ENCODE measurements around the gene STRA6.

STRA6 gene

DNA sequence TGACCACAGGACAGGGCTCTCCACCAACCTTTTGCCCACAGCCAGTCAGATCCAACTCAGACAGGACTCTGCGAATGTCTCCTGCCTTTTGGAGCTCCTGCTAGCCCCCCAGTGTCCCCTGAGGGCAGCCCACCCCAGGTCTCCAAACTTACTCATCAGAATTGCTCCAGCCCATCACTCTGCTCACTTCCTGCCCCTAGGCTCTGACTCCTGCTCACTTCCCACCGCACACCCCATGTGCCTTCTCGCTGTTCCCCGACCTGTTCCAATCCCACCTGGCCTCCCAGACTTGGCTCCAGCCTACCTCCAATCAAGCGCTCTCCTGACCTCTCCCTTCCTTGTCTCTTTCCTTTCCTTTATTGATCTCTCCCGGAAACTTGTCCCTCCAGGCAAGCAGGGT is 5.9 kb upstream of the STRA6 start:
- Histone ChIP-seq H3K9me3 (no peaks in the 10 kb centered on the region), H3K27ac (no peak overlapping the region), H3K36me3 (no peaks in the 10 kb centered on the region), H3K4me3 (no peak overlapping the region), H4K20me1 (no peaks in the 10 kb centered on the region), H3K4me1 (peaks cover 42% of the 10 kb centered on the region), H3K4me2 (no peak overlapping the region), H3K9ac (no peak overlapping the region), H3K27me3 (no peaks in the 10 kb centered on the region)
- TF ChIP-seq Cebpa-rat (IDR thresholded peaks at IDR 0.05), result no peak

DNA sequence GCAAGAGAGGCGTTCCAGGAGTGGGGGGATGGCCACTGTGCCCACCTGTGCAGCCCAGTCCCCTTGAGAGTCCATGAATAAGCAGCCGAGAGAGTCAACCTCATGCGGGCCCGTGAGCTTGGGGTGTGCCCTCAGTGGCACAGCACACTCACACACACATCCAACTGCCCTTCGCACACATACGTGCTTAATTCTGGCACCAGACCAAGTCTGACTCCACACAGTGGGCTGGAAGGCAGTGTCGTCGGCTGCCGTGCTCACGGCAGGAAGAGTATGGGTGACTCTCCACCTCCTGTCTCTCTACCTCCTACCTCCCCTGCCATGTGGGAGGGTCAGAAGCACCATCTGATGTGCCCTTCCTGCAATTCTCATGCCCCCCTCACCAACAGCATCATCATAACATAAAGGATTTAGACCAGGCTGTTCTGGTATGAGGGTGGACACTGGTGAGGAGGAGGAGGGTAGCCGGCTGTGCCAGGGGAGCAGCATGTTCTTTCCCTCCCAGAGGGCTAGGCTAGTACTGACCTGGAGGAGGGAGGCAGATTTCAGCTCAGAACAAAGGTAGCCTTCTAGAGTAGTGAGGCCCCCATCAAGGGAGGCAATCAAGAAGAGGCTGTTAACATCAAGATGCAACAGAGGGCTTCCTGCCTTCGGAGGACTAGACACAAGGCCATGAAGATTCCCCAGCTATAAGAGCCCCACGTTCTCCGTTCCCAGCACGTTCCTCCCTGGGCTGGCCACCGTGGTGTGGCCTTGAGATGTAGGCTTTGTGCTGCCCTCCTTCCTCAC is 5.3 kb upstream of the STRA6 start:
- no peak for TF ChIP-seq Cebpa-rat (IDR thresholded peaks at IDR 0.05)
- H3K27ac ChIP-seq, result no peak overlapping the region
- H4K20me1 ChIP-seq, result no peaks in the 10 kb centered on the region
- H3K27me3 ChIP-seq, result no peaks in the 10 kb centered on the region
- no peaks in the 10 kb centered on the region for H3K36me3 ChIP-seq
- H3K9me3 ChIP-seq, result no peaks in the 10 kb centered on the region
- H3K4me3 ChIP-seq, result no peak overlapping the region
- H3K9ac ChIP-seq, result no peak overlapping the region
- H3K4me1 ChIP-seq, result peaks cover 42% of the 10 kb centered on the region
- H3K4me2 ChIP-seq, result no peak overlapping the region

GRCh38 chr15:74206801-74207281 is 4.3 kb upstream of the STRA6 start:
- peaks cover 46% of the 10 kb centered on the region for H3K4me1 ChIP-seq
- H3K27ac ChIP-seq, result no peak overlapping the region
- no peaks in the 10 kb centered on the region for H3K9me3 ChIP-seq
- H3K36me3 ChIP-seq, result no peaks in the 10 kb centered on the region
- TF ChIP-seq Cebpa-rat (IDR thresholded peaks at IDR 0.05), result no peak
- H3K4me2 ChIP-seq, result no peak overlapping the region
- no peak overlapping the region for H3K4me3 ChIP-seq
- H3K9ac ChIP-seq, result no peak overlapping the region
- H3K27me3 ChIP-seq, result no peaks in the 10 kb centered on the region
- no peaks in the 10 kb centered on the region for H4K20me1 ChIP-seq

DNA sequence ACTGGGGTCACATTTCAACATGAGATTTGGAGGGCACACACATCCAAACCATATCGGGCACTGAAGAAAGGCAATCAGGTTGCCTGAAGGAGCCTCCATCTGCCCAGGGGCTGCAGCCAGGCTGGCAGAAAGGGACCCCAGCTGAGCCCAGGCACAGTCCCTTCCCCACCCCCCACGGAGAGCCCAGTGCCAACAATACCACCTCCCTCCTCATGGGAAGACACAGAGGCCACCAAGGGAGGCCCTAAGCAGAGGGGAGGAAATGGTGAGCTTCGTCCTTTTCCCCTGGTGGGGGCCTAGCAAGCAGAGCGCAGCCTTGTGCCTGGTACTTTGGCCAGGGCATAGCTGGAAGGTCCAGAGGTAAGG is 3.0 kb upstream of the STRA6 start:
- no peaks in the 10 kb centered on the region for H3K27me3 ChIP-seq
- no peak overlapping the region for H3K9ac ChIP-seq
- peak overlapping the region; percentile 54 for H3K4me2 ChIP-seq
- H3K27ac ChIP-seq, result no peak overlapping the region
- no peak overlapping the region for H3K4me3 ChIP-seq
- no peaks in the 10 kb centered on the region for H4K20me1 ChIP-seq
- H3K9me3 ChIP-seq, result no peaks in the 10 kb centered on the region
- no peaks in the 10 kb centered on the region for H3K36me3 ChIP-seq
- H3K4me1 ChIP-seq, result peaks cover 59% of the 10 kb centered on the region
- TF ChIP-seq Cebpa-rat (IDR thresholded peaks at IDR 0.05), result no peak

GRCh38 chr15:74203914-74204431 is 1.4 kb upstream of the STRA6 start:
- no peak overlapping the region for H3K4me3 ChIP-seq
- H3K36me3 ChIP-seq, result no peaks in the 10 kb centered on the region
- H3K27me3 ChIP-seq, result no peaks in the 10 kb centered on the region
- peaks cover 68% of the 10 kb centered on the region for H3K4me1 ChIP-seq
- no peak overlapping the region for H3K27ac ChIP-seq
- no peak overlapping the region for H3K9ac ChIP-seq
- H3K4me2 ChIP-seq, result no peak overlapping the region
- no peaks in the 10 kb centered on the region for H4K20me1 ChIP-seq
- H3K9me3 ChIP-seq, result no peaks in the 10 kb centered on the region
- TF ChIP-seq Cebpa-rat (IDR thresholded peaks at IDR 0.05), result no peak

DNA sequence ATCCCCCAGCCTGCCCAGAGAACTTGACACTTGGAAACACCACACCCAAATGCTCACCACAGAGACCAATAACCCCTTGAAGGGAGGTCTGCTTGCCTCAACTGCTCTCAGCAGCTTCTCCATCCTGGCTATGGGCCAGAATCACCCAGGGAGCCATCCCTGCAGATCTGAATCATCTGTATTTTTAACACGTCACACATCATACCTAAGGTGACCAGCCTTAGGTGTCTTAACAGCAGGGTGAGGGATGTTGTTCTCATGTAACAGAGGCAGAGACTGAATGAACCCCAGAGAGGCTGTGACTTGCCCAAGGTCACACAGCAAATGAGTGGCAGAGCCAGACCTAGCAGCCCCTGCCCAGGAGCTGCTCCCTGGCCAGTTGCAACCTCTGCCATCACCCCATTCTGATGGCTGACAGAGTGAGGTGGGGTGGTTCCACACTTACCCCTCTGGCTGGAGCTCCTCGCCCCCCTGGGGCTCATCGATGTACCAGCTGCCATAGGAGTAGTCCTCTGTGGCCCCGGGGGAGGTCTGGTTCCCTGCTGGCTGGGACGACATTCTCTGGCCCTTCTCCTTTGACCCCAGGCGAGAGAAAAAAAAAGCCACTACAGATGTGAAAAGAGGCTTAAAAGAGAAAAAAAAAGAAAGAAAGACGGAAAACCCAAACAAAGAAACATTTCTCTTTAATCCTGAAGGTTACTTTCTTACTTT is 722 bp downstream of the STRA6 start:
- Histone ChIP-seq H3K4me2 (peak overlapping the region; percentile 82), H3K4me3 (no peak overlapping the region; the same call in 1 of the 2 replicates), H3K27ac (peak overlapping the region; percentile 38; the same call in 1 of the 2 replicates), H3K9ac (peak overlapping the region; percentile 53; the same call in 1 of the 2 replicates), H3K9me3 (no peaks in the 10 kb centered on the region), H3K4me1 (peaks cover 78% of the 10 kb centered on the region), H3K36me3 (no peaks in the 10 kb centered on the region), H3K27me3 (no peaks in the 10 kb centered on the region), H4K20me1 (no peaks in the 10 kb centered on the region)
- TF ChIP-seq Cebpa-rat (IDR thresholded peaks at IDR 0.05), result no peak

DNA sequence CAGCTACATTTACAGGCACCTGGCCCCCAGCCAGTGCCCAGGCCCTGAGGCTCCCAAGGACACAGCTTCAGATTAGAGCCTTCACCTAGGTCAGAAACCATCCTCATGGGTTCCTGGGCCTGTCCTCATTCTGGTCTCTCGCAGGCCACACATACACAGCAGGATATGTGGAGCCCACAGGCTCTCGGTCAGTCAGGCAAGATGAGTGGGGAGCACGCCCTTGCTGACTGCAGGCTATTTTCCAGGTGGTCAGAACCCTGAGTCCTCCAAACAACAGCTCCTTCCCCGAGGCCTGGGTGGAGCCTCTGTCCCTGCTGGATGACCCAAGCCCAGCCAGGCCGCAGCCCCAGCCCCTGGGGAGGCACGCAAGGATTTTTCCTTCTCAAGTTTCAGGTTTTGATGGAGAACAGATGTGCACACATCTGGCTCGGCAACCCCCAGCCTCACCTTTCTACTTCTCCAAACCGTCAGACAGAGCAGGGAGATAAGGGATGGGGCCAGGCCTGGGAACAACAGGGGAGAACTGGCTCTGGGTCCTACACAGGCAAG is 1.6 kb downstream of the STRA6 start:
- no peak overlapping the region for H3K4me3 ChIP-seq
- peaks cover 78% of the 10 kb centered on the region for H3K4me1 ChIP-seq
- TF ChIP-seq Cebpa-rat (IDR thresholded peaks at IDR 0.05), result no peak
- H3K36me3 ChIP-seq, result no peaks in the 10 kb centered on the region
- peak overlapping the region; percentile 82 for H3K4me2 ChIP-seq
- H3K9ac ChIP-seq, result no peak overlapping the region
- no peaks in the 10 kb centered on the region for H4K20me1 ChIP-seq
- H3K27ac ChIP-seq, result peak overlapping the region; percentile 25; the same call in 1 of the 2 replicates
- no peaks in the 10 kb centered on the region for H3K27me3 ChIP-seq
- no peaks in the 10 kb centered on the region for H3K9me3 ChIP-seq

- Histone ChIP-seq H3K27ac (no peak overlapping the region), H3K4me3 (no peak overlapping the region), H4K20me1 (no peaks in the 10 kb centered on the region), H3K4me2 (peak overlapping the region; percentile 82), H3K36me3 (no peaks in the 10 kb centered on the region), H3K27me3 (no peaks in the 10 kb centered on the region), H3K9ac (no peak overlapping the region), H3K4me1 (peaks cover 74% of the 10 kb centered on the region), H3K9me3 (no peaks in the 10 kb centered on the region)
- no peak for TF ChIP-seq Cebpa-rat (IDR thresholded peaks at IDR 0.05)
Measured at GRCh38 chr15:74200412-74200815, 2.2 kb downstream of the STRA6 start.

- Histone ChIP-seq H3K27ac (no peak overlapping the region), H4K20me1 (no peaks in the 10 kb centered on the region), H3K4me1 (peaks cover 63% of the 10 kb centered on the region), H3K27me3 (no peaks in the 10 kb centered on the region), H3K4me2 (no peak overlapping the region), H3K4me3 (no peak overlapping the region), H3K9me3 (no peaks in the 10 kb centered on the region), H3K9ac (no peak overlapping the region), H3K36me3 (no peaks in the 10 kb centered on the region)
- TF ChIP-seq Cebpa-rat (IDR thresholded peaks at IDR 0.05), result no peak
Measured at GRCh38 chr15:74199297-74199652, 3.3 kb downstream of the STRA6 start.

Measured in BLaER1 (cell line).